Endothelial cell of umbilical vein (primary cell): Measurements from ENCODE around the gene UBE2D3. TPM values are rescaled to one million over a fixed set of nuclear protein-coding genes. Genes with fewer than 3 reads are reported as not detected.
A peak's percentile ranks its signal among the peaks of the same experiment; 100 is the strongest.

ENCODE experiments used
- Bru-seq: library from RNA; stranded (reverse); fragments of 400-500 nt; gene quantifications from one replicate; lab custom pipeline; 2021; lab: Mats Ljungman, UMichigan
- BruChase-seq, 2 experiments: library from RNA; stranded (reverse); fragments of 400-500 nt; gene quantifications; one replicate each; lab custom pipeline; 2021; lab: Mats Ljungman, UMichigan
- BruUV-seq: library from RNA; stranded (reverse); fragments of 400-500 nt; replicated peaks from 2 replicates; lab custom pipeline; 2021; lab: Mats Ljungman, UMichigan
- CTCF ChIA-PET: fragments of 300-600, 350-600 bp; sonication (Branson Sonifier 250); formaldehyde crosslinking; loops from one replicate; lab custom pipeline; 2021; ENCODE audit warnings: antibody characterized with exemption, inconsistent platforms; lab: Charles Lee
- POLR2A ChIA-PET: fragments of 300-600, 350-600 bp; sonication (Branson Sonifier 250); formaldehyde crosslinking; loops from one replicate; lab custom pipeline; 2021; ENCODE audit warnings: antibody characterized with exemption, inconsistent platforms; lab: Charles Lee
- DNase-seq: peaks from one replicate; pipeline ENCODE4 v3.0.0-alpha.2; 2011; ENCODE audit warnings: low read depth, low spot score
- FAIRE-seq: peaks from 2 replicates; lab custom pipeline; 2011; peaks lifted over from hg19 to GRCh38; lab: Jason Lieb, UNC
- H2AFZ ChIP-seq: 2 replicates; pipeline ENCODE4 v1.6.0; 2012; ENCODE audit warnings: low read depth, low read length, control low read depth, inconsistent platforms
- H3K27ac ChIP-seq: 2 replicates; pipeline ENCODE4 v1.5.1; 2011; ENCODE audit warnings: low read depth, mild to moderate bottlenecking, control low read depth, low read length, moderate library complexity; ENCODE audit not compliant: insufficient read depth
- H3K27me3 ChIP-seq, 2 experiments: 2 replicates each; pipeline versions ENCODE4 v1.6.0 to v1.6.1; 2011; ENCODE audit warnings: low read length in 2 of 2, mixed read lengths in 1 of 2; ENCODE audit not compliant: control insufficient read depth in 2 of 2, insufficient read depth in 2 of 2
- H3K36me3 ChIP-seq, 2 experiments: 2 replicates in 1 of 2; 3 replicates in 1 of 2; pipeline ENCODE4 v1.5.1; 2011; ENCODE audit warnings: low read length in 2 of 2, mild to moderate bottlenecking in 1 of 2, moderate library complexity in 1 of 2; ENCODE audit not compliant: control insufficient read depth in 2 of 2, insufficient read depth in 2 of 2; ENCODE audit errors: extremely low read depth in 1 of 2
- H3K4me1 ChIP-seq: 3 replicates; pipeline ENCODE4 v1.5.1; 2011; ENCODE audit warnings: mild to moderate bottlenecking, low read length; ENCODE audit not compliant: control insufficient read depth, insufficient read depth; ENCODE audit errors: extremely low read depth
- H3K4me2 ChIP-seq: 2 replicates; pipeline ENCODE4 v1.6.1; 2011; ENCODE audit warnings: low read length, control low read depth, mixed read lengths; ENCODE audit not compliant: insufficient read depth
- H3K4me3 ChIP-seq, 3 experiments: fragments of 200-600 bp in 1 of 3; sonication (generic), shearing (Covaris generic) in 1 of 3; replicated peaks in 1 of 3; 2 replicates each; pipeline ENCODE4 v1.5.1; 2011 to 2016; ENCODE audit warnings: control low read depth in 3 of 3, low read length in 3 of 3, mild to moderate bottlenecking in 2 of 3, inconsistent platforms in 1 of 3, low read depth in 1 of 3, moderate library complexity in 1 of 3; ENCODE audit not compliant: insufficient read depth in 1 of 3
- H3K79me2 ChIP-seq: 2 replicates; pipeline ENCODE4 v1.6.0; 2012; ENCODE audit warnings: low read length, inconsistent platforms; ENCODE audit not compliant: control insufficient read depth, insufficient read depth
- H3K9ac ChIP-seq: replicated peaks from 2 replicates; pipeline ENCODE3; 2011; ENCODE audit warnings: low read length, control low read depth; ENCODE audit not compliant: insufficient read depth; ENCODE audit errors: extremely low read depth
- H3K9me1 ChIP-seq: replicated peaks from 3 replicates; pipeline ENCODE4 v1.6.0; 2011; ENCODE audit warnings: mild to moderate bottlenecking, low read length; ENCODE audit not compliant: control insufficient read depth, insufficient read depth; ENCODE audit errors: extremely low read depth
- H3K9me3 ChIP-seq: replicated peaks from 2 replicates; pipeline ENCODE4 v1.5.1; 2012; ENCODE audit warnings: low read length, inconsistent platforms; ENCODE audit not compliant: control insufficient read depth, insufficient read depth
- H4K20me1 ChIP-seq: replicated peaks from 2 replicates; pipeline ENCODE3; 2011; ENCODE audit warnings: mild to moderate bottlenecking, low read length; ENCODE audit not compliant: control insufficient read depth, insufficient read depth; ENCODE audit errors: extremely low read depth
- CTCF ChIP-seq, 2 donors: IDR thresholded peaks; 1 replicate in 1 of 2; 2 replicates in 1 of 2; pipeline ENCODE4 v1.5.1; 2011; ENCODE audit warnings: low read length in 2 of 2, mild to moderate bottlenecking in 2 of 2, moderate library complexity in 2 of 2, control low read depth in 1 of 2, inconsistent platforms in 1 of 2, low read depth in 1 of 2; ENCODE audit not compliant: insufficient read depth in 1 of 2; ENCODE audit errors: extremely low read depth in 1 of 2
- EZH2 ChIP-seq: IDR thresholded peaks from 2 replicates; pipeline ENCODE4 v1.6.1; 2012; ENCODE audit warnings: borderline replicate concordance, low read depth, mild to moderate bottlenecking, moderate library complexity, low read length, inconsistent platforms; ENCODE audit not compliant: severe bottlenecking
- GATA2 ChIP-seq: IDR thresholded peaks from 2 replicates; pipeline ENCODE4 v1.7.0; 2011; ENCODE audit warnings: low read depth, mild to moderate bottlenecking, moderate library complexity, mixed read lengths, low read length; ENCODE audit not compliant: insufficient read length, insufficient read depth
- MYC ChIP-seq: IDR thresholded peaks from one replicate; pipeline ENCODE4 v1.6.1; 2011; ENCODE audit warnings: mild to moderate bottlenecking, low read depth, low read length
- POLR2A ChIP-seq: IDR thresholded peaks from 2 replicates; pipeline ENCODE4 v1.6.1; 2012; ENCODE audit warnings: low read depth, mild to moderate bottlenecking, control low read depth, low read length
- POLR2AphosphoS5 ChIP-seq: IDR thresholded peaks from 2 replicates; pipeline ENCODE4 v1.6.1; 2012; ENCODE audit warnings: low read depth, mild to moderate bottlenecking, control low read depth, low read length, moderate library complexity; ENCODE audit not compliant: insufficient read depth
- dilution Hi-C: fragments of 300-500 bp; cut with MboI; formaldehyde crosslinking; loops from one replicate; pipeline ENCODE4 v1.15.0; 2019; ENCODE audit warnings: low sequenced_read_pairs; ENCODE audit not compliant: extremely low pct_ligation_motif_present
- intact Hi-C: fragments of 100-400 bp; cut with micrococcal nuclease; formaldehyde crosslinking; loops from one replicate; pipeline ENCODE4 v1.10.0; 2022
- long read RNA-seq: library from polyadenylated mRNA; stranded (forward); transcript quantifications from one replicate; pipeline ENCODE4 v2.0.0, GENCODE V29; 2021
- polyA minus RNA-seq, 3 experiments: library from RNA; depleted of rRNA, polyadenylated mRNA; stranded (reverse); fragments of >200 nt; gene quantifications; 1 replicate in 1 of 3; 2 replicates in 2 of 3; pipeline ENCODE4 v1.2.3, GENCODE V29; 2011
- polyA plus RNA-seq, 4 experiments: library from polyadenylated mRNA; depleted of rRNA in 3 of 4; stranded (reverse) in 3 of 4; unstranded in 1 of 4; fragments of >200 nt; gene quantifications; 2 replicates each; pipeline versions ENCODE4 v1.2.1 to v1.2.3, GENCODE V29; 2011 to 2012; ENCODE audit warnings: missing spikeins in 1 of 4
- total RNA-seq: library from RNA; stranded (reverse); gene quantifications from 2 replicates; pipeline ENCODE4 v1.2.3, GENCODE V29; 2021

Gene UBE2D3
- total RNA-seq (279 and 288 TPM in 2 replicates), polyA plus RNA-seq (388 and 399 TPM in 2 replicates), polyA minus RNA-seq (278 and 331 TPM in 2 replicates), Bru-seq, nascent RNA (percentile 97 among the genes with signal in this experiment), BruChase-seq, experiment 1, labeled RNA remaining after a 6-hour chase (percentile 94 among the genes with signal in this experiment), BruChase-seq, experiment 2, labeled RNA remaining after a 2-hour chase (percentile 93 among the genes with signal in this experiment)
- 350 and 364 TPM in 2 replicates for polyA plus RNA-seq (2011; cell fraction: cytosol; rRNA removed)
- 360 and 376 TPM in 2 replicates for polyA plus RNA-seq (2011; cell fraction: nucleus; rRNA removed)
- 215 and 278 TPM in 2 replicates for polyA plus RNA-seq (2012)
- 121 TPM for polyA minus RNA-seq (2011; cell fraction: cytosol; rRNA and poly(A)+ RNA removed)
- 266 and 296 TPM in 2 replicates for polyA minus RNA-seq (2011; cell fraction: nucleus; rRNA and poly(A)+ RNA removed)
- long read RNA-seq, full-length matches to known transcripts, result 674 of 852 reads
- long read RNA-seq, partial matches to known transcripts, result 86 of 852 reads
- long read RNA-seq, other reads (novel, unspliced or antisense), result 92 of 852 reads

DNA sequence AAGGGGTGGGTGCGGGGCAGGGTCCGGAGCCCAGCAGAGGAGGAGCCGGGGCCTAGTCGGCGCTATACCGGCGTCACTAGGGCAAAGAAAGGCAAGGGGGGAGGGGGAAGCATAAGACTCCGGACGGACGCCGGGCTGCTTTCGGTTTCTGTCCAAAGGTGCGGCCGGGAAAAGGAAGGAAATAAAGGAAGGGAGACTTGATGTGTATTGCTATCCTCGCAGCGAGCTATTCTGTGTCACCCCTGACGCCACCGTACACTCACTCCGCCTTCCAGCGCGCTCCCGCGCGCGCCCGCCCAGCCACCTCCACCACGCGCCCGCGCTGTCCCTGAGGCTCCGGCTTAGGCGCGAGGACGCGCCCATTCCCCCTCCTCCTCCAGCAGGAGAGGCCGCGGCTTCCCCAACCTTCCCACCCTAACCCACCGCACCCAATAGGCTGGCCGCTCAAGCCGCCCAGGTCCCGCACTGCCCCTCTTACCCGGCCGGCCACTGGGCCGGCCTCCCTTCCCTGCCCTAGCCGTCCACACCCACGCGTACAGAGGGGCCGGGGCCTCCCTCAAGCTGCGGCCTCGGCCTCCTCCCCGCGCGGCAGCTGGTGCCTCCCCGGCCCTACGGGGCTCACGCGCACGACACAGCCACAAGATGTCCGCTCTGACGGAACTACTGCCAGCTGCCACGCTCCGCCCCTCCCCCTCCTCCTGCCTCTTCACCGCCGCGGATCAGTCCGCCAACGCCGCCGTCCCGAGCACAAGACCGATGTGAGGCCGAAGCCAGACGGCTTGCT, at the start of gene UBE2D3:
Gene UBE2D3 (minus strand): TSS at position 662 of the 784 bp plus-strand sequence. CDS start 1,043 bp downstream, outside the sequence.
- peaks cover 0 to 3% of the 10 kb centered on the region in 2 experiments for H3K36me3 ChIP-seq
- no TSS peak for BruUV-seq
- H3K4me2 ChIP-seq, result peak within 1 kb of the TSS; percentile 98
- peaks cover 6% of the 10 kb centered on the region for H4K20me1 ChIP-seq
- no peaks in the 10 kb centered on the region for H3K9me1 ChIP-seq
- FAIRE-seq, result peak; percentile 73
- DNase-seq, result peak; percentile 92
- ChIA-PET POLR2A (interaction anchor here (0.8 to 2.8 kb wide), 10 partner anchors 8 to 182 kb away, joined by 3 to 35 read pairs (median 4); partner anchors contain the start of genes CISD2 and MANBA), CTCF (interaction anchor here (0.7 to 2.5 kb wide), 10 partner anchors 9 to 407 kb away, joined by 3 to 15 read pairs (median 4); no protein-coding TSS in a partner anchor)
- intact Hi-C loops (loop anchor here (1.0 to 5.0 kb wide), 6 partner anchors 185 to 396 kb away; partner anchors contain the start of genes BDH2, CENPE and SLC9B2), dilution Hi-C loops (no loop called here)
- H3K4me1 ChIP-seq, result peaks cover 32% of the 10 kb centered on the region
- no peaks in the 10 kb centered on the region for H3K27me3 ChIP-seq
- peak within 1 kb of the TSS; percentile 100 for H3K9ac ChIP-seq
- no peaks in the 10 kb centered on the region for H3K9me3 ChIP-seq
- H3K79me2 ChIP-seq, result peaks cover 47% of the 10 kb centered on the region
- peak within 1 kb of the TSS; percentile 98 for H3K27ac ChIP-seq
- peak within 1 kb of the TSS; percentile 82 to 97 (median 89) for H3K4me3 ChIP-seq
- TF ChIP-seq GATA2 (no peak), CTCF (IDR thresholded peaks at IDR 0.05; ENCODE audit: extremely low read depth in 1 of 2, insufficient read depth in 1 of 2, low read depth in 1 of 2, low read length in 2 of 2) (peak in 1 of 2 donors; percentile 15), POLR2A (peak; percentile 86), POLR2AphosphoS5 (peak; percentile 75), EZH2 (no peak), MYC (peak; percentile 98)
- peak within 1 kb of the TSS; percentile 70 for H2AFZ ChIP-seq
